Heart left ventricle (tissue), 16 donors: Measurements from ENCODE around the gene TTC23. TPM values are rescaled to one million over a fixed set of nuclear protein-coding genes. Genes with fewer than 3 reads are reported as not detected.

ENCODE experiments used
- ATAC-seq, 4 donors: fragments of 200-7000 bp; cut with Tn5 transposase; one replicate each; pipeline ENCODE4 v1.9.1; 2020 to 2022; ENCODE audit warnings: moderate library complexity in 4 of 4, mild to moderate bottlenecking in 3 of 4, moderate number of reproducible peaks in 1 of 4
- DNase-seq, 5 donors: peaks; one replicate each; pipeline ENCODE4 v3.0.0-alpha.2; 2020
- H3K27ac ChIP-seq, 12 donors: fragments of 200-600 bp; sonication (generic) in 4 of 12; one replicate each; pipeline versions ENCODE4 v1.5.0 to v1.8.0; 2016 to 2022; ENCODE audit warnings: mild to moderate bottlenecking in 2 of 12
- H3K27me3 ChIP-seq, 9 donors: fragments of 200-600 bp; sonication (generic) in 2 of 9; one replicate each; pipeline versions ENCODE4 v1.5.1 to v1.8.0; 2016 to 2022; ENCODE audit warnings: mild to moderate bottlenecking in 3 of 9
- H3K36me3 ChIP-seq, 9 donors: fragments of 200-600 bp; sonication (generic) in 2 of 9; one replicate each; pipeline versions ENCODE4 v1.5.0 to v1.8.0; 2018 to 2022; ENCODE audit warnings: mild to moderate bottlenecking in 2 of 9
- H3K4me1 ChIP-seq, 12 donors: fragments of 200-600 bp; sonication (generic) in 4 of 12; one replicate each; pipeline versions ENCODE4 v1.5.0 to v1.8.0; 2016 to 2022; ENCODE audit warnings: mild to moderate bottlenecking in 3 of 12
- H3K4me3 ChIP-seq, 12 donors: fragments of 200-600 bp; sonication (generic) in 4 of 12; one replicate each; pipeline versions ENCODE4 v1.5.0 to v1.8.0; 2017 to 2022; ENCODE audit warnings: mild to moderate bottlenecking in 9 of 12, moderate library complexity in 4 of 12
- H3K9me3 ChIP-seq, 12 donors: fragments of 200-600 bp; sonication (generic) in 4 of 12; one replicate each; pipeline versions ENCODE4 v1.5.0 to v1.8.0; 2016 to 2022; ENCODE audit warnings: mild to moderate bottlenecking in 1 of 12
- CTCF ChIP-seq, 12 donors: fragments of 200-600 bp; sonication (generic) in 4 of 12; IDR thresholded peaks; one replicate each; pipeline versions ENCODE4 v1.5.0 to v1.8.0; 2018 to 2022; ENCODE audit warnings: antibody characterized with exemption in 12 of 12, mild to moderate bottlenecking in 5 of 12
- POLR2A ChIP-seq, 2 donors: fragments of 450-650 bp; IDR thresholded peaks; one replicate each; pipeline ENCODE4 v1.6.1; 2017; ENCODE audit warnings: antibody characterized with exemption in 2 of 2, mild to moderate bottlenecking in 2 of 2, moderate library complexity in 2 of 2
- WGBS, 4 donors: extraction: QIAGEN DNeasy Blood & Tissue Kit in 2 of 4; methylation state at CpG; one replicate each; pipeline versions ENCODE4 v1.1.5 to v1.1.7; 2013 to 2018; 5-methylcytosine and 5-hydroxymethylcytosine counted together
- intact Hi-C, 10 donors: fragments of 100-400 bp; cut with DNase I; formaldehyde crosslinking; loops; one replicate each; pipeline versions ENCODE4 v1.11.1 to v1.14.2; 2022
- polyA plus RNA-seq, 2 donors: library from polyadenylated mRNA; stranded (reverse); fragments of 200-250 nt; gene quantifications; one replicate each; pipeline ENCODE4 v1.2.3, GENCODE V29; 2013
- total RNA-seq, 9 donors: library from RNA; depleted of rRNA in 2 of 9; stranded (reverse); fragments of >200 nt in 2 of 9; fragmentation: NEBNext Ultra II Directional in 3 of 9; extraction: Animal tissue kit (Norgen Biotek cat#: 25700) in 3 of 9; gene quantifications; one replicate each; pipeline versions ENCODE4 v1.1.0 to v1.2.4, GENCODE V29; 2016 to 2023
- donor health status: ischemic (EF 13 %, LVEDD 7.1; RV severe dilation, severe dysfunction).
- donor health status: healthy with polysubstance abuse.
- donor health status: DM: no; HTN: yes; CAD: no.
- donor health status: DM: no; HTN: no; CAD: no.
- donor health status: ischemic (EF 25% LVEDD 6.9; RV normal size, moderate dysfunction).
- donor health status: ischemic (EF 25% LVEDD 5.7; RV mildly dilated, moderate dysfunction).
- donor health status: healthy.
- donor health status: DM: yes; HTN: yes; CAD: no.
- donor health status: ischemic (EF 35%, LVEDD 5.7; RV mildly dilated, moderate dysfunction).
- donor health status: nonischemic (EF 11% LVEDD 7.7; RV severe dilation, severe dysfunction).
- donor health status: DM: yes; HTN: yes; CAD: no.
- donor health status: PGD.
- donor health status: ischemic (EF 29% LVEDD 5.4; RV normal size, mild dysfunction).
- donor health status: nonischemic (EF 23%, LVEDD 6.1; RV moderate dilation, normal function).

The TTC23 gene
- total and polyA plus RNA-seq, 11 donors = 5.7 to 19.5 (median 10.4) TPM

GRCh38 chr15:99099661-99100060 lies 149.7 kb downstream of the TTC23 start:
- DNase-seq (no peak), ATAC-seq (no peak)
- Histone ChIP-seq H3K9me3 (no peaks in the 10 kb centered on the region), H3K27ac (no peak overlapping the region), H3K4me1 (peaks cover 0 to 10% (median 3%) of the 10 kb centered on the region in 12 donors), H3K4me3 (no peak overlapping the region), H3K36me3 (no peaks in the 10 kb centered on the region), H3K27me3 (peaks cover 0 to 30% (median 0%) of the 10 kb centered on the region in 9 donors)
- 89 to 93% (median 91%) methylated on average over 5 to 7 of the region's 7 CpGs for WGBS, 4 donors
- TF ChIP-seq CTCF (IDR thresholded peaks at IDR 0.05) (no peak), POLR2A (IDR thresholded peaks at IDR 0.05) (no peak)
- intact Hi-C loops = loop anchor here in 6 of 10 donors (1.0 to 5.0 kb wide), 3 partner anchors 113 to 258 kb away; no protein-coding TSS in a partner anchor

- Histone ChIP-seq H3K27me3 (peaks cover 0 to 29% (median 0%) of the 10 kb centered on the region in 9 donors), H3K27ac (no peak overlapping the region), H3K4me3 (no peak overlapping the region), H3K9me3 (no peaks in the 10 kb centered on the region), H3K36me3 (no peaks in the 10 kb centered on the region), H3K4me1 (peaks cover 0 to 10% (median 3%) of the 10 kb centered on the region in 12 donors)
- 68 to 86% (median 78%) methylated on average over 6 of the region's 6 CpGs for WGBS, 4 donors
- intact Hi-C loops = loop anchor here in 1 of 10 donors (5.0 kb wide), 1 partner anchor 258 kb away; no protein-coding TSS in a partner anchor
- ATAC-seq = no peak
- TF ChIP-seq POLR2A (IDR thresholded peaks at IDR 0.05) (no peak), CTCF (IDR thresholded peaks at IDR 0.05) (no peak)
- no peak for DNase-seq
These were observed 150.4 kb downstream of the TTC23 start for GRCh38 chr15:99098991-99099390.

- no peak for DNase-seq
- no peaks in the 10 kb centered on the region for H3K9me3 ChIP-seq
These were observed 151.0 kb downstream of the TTC23 start for GRCh38 chr15:99098426-99098825.

More at GRCh38 chr15:99098426-99098825, 151.0 kb downstream of the TTC23 start:
- Histone ChIP-seq H3K36me3 (no peaks in the 10 kb centered on the region), H3K27ac (no peak overlapping the region), H3K4me1 (peaks cover 0 to 10% (median 3%) of the 10 kb centered on the region in 12 donors), H3K27me3 (peaks cover 0 to 28% (median 0%) of the 10 kb centered on the region in 9 donors), H3K4me3 (no peak overlapping the region)
- ATAC-seq = no peak
- WGBS, 4 donors = 88 to 90% (median 89%) methylated on average over 12 of the region's 12 CpGs
- no peak for TF ChIP-seq POLR2A (IDR thresholded peaks at IDR 0.05)
- TF ChIP-seq CTCF (IDR thresholded peaks at IDR 0.05) = no peak
- intact Hi-C loops = loop anchor here in 1 of 10 donors (5.0 kb wide), 1 partner anchor 259 kb away; no protein-coding TSS in a partner anchor
